T-helper 17 cell (primary cell): Measurements from ENCODE around the gene MYBBP1A. TPM values are rescaled to one million over a fixed set of nuclear protein-coding genes. Genes with fewer than 3 reads are reported as not detected.
A peak's percentile ranks its signal among the peaks of the same experiment; 100 is the strongest.

Source experiments
- ATAC-seq: fragments of 150-1000 bp; cut with Tn5 transposase; 2 replicates; pipeline ENCODE4 v1.10.0; 2021; ENCODE audit warnings: mild to moderate bottlenecking, moderate library complexity
- DNase-seq, 3 donors: peaks; one replicate each; pipeline versions ENCODE4 v3.0.0 to v3.0.0-alpha.2; 2020 to 2021
- H3K9me3 ChIP-seq: one replicate; pipeline ENCODE4 v1.7.0; 2013; ENCODE audit warnings: low read length, mild to moderate bottlenecking; ENCODE audit not compliant: control insufficient read depth, poor library complexity, severe bottlenecking
- H3K27ac Mint-ChIP-seq: one replicate; pipeline ENCODE4 v1.8.0; 2022; ENCODE audit warnings: mild to moderate bottlenecking, moderate library complexity, mixed read lengths
- H3K27me3 Mint-ChIP-seq: one replicate; pipeline ENCODE4 v1.8.0; 2022; ENCODE audit warnings: mixed read lengths
- H3K36me3 Mint-ChIP-seq: one replicate; pipeline ENCODE4 v1.8.0; 2022; ENCODE audit warnings: low read depth, mixed read lengths
- H3K4me1 Mint-ChIP-seq: one replicate; pipeline ENCODE4 v1.8.0; 2022; ENCODE audit warnings: mild to moderate bottlenecking, mixed read lengths
- H3K4me3 Mint-ChIP-seq: one replicate; pipeline ENCODE4 v1.8.0; 2022; ENCODE audit warnings: mild to moderate bottlenecking, moderate library complexity, mixed read lengths
- total RNA-seq, 4 donors: library from RNA in 2 of 4; stranded (reverse) in 2 of 4; gene quantifications; one replicate each; pipeline ENCODE4 v1.2.3 and lab custom pipeline; 2022 to 2026

The MYBBP1A gene
- total RNA-seq, 2 donors from 2014 or later: 63.8 to 64.4 TPM

DNA sequence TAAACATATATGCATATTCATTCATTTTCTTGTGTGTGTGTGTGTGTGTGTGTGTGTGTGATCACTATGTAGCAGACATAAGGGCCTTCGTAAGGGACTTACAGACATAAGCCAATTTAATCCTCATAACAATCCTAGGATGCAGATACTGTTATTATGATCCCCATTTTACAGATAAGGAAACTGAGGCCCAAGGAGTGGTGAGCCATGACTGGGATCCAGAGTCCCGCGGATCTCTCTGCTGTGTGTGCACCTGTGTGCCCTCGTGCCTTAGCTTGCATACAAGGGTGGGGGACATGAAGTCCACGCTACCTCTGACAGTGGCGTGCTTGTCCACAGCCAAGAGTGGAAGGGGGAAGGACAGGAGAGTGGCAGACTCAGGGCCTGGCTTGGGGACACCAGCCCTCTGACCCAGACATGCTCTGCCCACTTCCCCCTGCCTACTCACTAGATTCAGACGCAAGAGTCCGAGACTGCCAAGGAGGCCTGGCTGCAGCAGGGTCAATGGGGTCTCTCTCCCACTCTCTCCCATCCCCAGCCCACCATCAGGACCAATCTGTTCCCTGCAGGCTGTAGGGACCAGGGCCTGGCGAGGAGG, 19.4 kb upstream of the MYBBP1A start:
- no peaks in the 10 kb centered on the region for H3K27me3 Mint-ChIP-seq
- DNase-seq: no peak
- H3K4me1 Mint-ChIP-seq: peaks cover 11% of the 10 kb centered on the region

DNA sequence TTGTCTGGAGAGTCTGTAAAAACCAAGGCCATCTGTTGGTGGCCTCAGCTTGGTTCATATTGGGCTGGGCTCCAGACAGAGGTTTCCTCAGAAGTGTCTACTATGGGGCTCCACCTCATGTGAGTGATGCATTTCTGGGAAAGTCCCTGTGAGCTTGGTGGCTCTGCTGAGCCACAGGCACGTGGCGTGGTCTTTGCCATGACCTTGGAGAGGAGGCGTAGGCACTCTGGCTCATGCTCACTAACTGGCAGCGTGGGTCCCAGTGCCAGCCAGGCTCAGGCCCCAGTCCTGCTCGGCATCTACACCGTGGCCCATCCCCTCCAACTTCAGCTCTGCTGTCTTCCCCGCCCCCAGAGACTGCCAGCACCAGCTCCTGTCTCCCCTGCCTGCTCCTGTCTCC, 18.5 kb upstream of the MYBBP1A start:
- peak overlapping the region; percentile 88 for H3K27ac Mint-ChIP-seq
- H3K36me3 Mint-ChIP-seq: no peaks in the 10 kb centered on the region
- peak; percentile 99 for ATAC-seq
- H3K27me3 Mint-ChIP-seq: no peaks in the 10 kb centered on the region
- no peaks in the 10 kb centered on the region for H3K9me3 ChIP-seq
- H3K4me1 Mint-ChIP-seq: peaks cover 13% of the 10 kb centered on the region
- H3K4me3 Mint-ChIP-seq: no peak overlapping the region
- peak in 2 of 3 donors; percentile 37 to 44 for DNase-seq

More for the DNA sequence above, 19.4 kb upstream of the MYBBP1A start:
- H3K9me3 ChIP-seq: no peaks in the 10 kb centered on the region
- no peak overlapping the region for H3K4me3 Mint-ChIP-seq
- no peak for ATAC-seq
- H3K36me3 Mint-ChIP-seq: no peaks in the 10 kb centered on the region
- peak overlapping the region; percentile 88 for H3K27ac Mint-ChIP-seq

- Mint-ChIP-seq H3K4me1 (peaks cover 13% of the 10 kb centered on the region), H3K36me3 (no peaks in the 10 kb centered on the region), H3K27ac (peak overlapping the region; percentile 88), H3K27me3 (no peaks in the 10 kb centered on the region), H3K4me3 (no peak overlapping the region)
- H3K9me3 ChIP-seq: no peaks in the 10 kb centered on the region
- DNase-seq (no peak), ATAC-seq (no peak)
These were observed 17.9 kb upstream of the MYBBP1A start for GRCh38 chr17:4573115-4573514.

DNA sequence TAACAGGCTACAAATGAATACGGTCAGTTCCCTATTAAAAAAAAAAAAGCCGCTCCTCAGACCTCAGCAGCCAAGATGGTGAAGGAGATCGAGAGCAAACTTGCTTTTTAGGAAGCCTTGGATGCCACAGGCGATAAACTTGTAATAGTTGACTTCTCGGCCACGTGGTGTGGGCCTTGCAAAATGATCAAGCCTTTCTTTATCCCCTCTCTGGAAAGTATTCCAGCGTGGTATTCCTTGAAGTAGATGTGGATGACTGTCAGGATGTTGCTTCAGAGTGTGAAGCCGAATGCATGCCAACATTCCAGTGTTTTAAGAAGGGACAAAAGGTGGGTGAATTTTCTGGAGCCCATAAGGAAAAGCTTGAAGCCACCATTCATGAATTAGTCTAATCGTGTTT, 16.9 kb upstream of the MYBBP1A start:
- H3K27me3 Mint-ChIP-seq: no peaks in the 10 kb centered on the region
- peaks cover 13% of the 10 kb centered on the region for H3K4me1 Mint-ChIP-seq

GRCh38 chr17:4569591-4569990, 14.4 kb upstream of the MYBBP1A start:
- no peak for DNase-seq
- Mint-ChIP-seq H3K4me3 (no peak overlapping the region), H3K27me3 (peaks cover 5% of the 10 kb centered on the region), H3K4me1 (peaks cover 23% of the 10 kb centered on the region), H3K27ac (no peak overlapping the region), H3K36me3 (no peaks in the 10 kb centered on the region)
- no peak for ATAC-seq
- no peaks in the 10 kb centered on the region for H3K9me3 ChIP-seq

More for the DNA sequence above, 16.9 kb upstream of the MYBBP1A start:
- no peak for DNase-seq
- Mint-ChIP-seq H3K4me3 (no peak overlapping the region), H3K36me3 (no peaks in the 10 kb centered on the region), H3K27ac (no peak overlapping the region)
- ATAC-seq: no peak
- no peaks in the 10 kb centered on the region for H3K9me3 ChIP-seq

GRCh38 chr17:4566785-4567184, 11.6 kb upstream of the MYBBP1A start:
- H3K4me3 Mint-ChIP-seq: no peak overlapping the region
- ATAC-seq (peak; percentile 56), DNase-seq (no peak)
- peaks cover 28% of the 10 kb centered on the region for H3K4me1 Mint-ChIP-seq
- H3K9me3 ChIP-seq: no peaks in the 10 kb centered on the region
- peaks cover 5% of the 10 kb centered on the region for H3K27me3 Mint-ChIP-seq
- H3K27ac Mint-ChIP-seq: peak overlapping the region; percentile 65
- H3K36me3 Mint-ChIP-seq: no peaks in the 10 kb centered on the region

DNA sequence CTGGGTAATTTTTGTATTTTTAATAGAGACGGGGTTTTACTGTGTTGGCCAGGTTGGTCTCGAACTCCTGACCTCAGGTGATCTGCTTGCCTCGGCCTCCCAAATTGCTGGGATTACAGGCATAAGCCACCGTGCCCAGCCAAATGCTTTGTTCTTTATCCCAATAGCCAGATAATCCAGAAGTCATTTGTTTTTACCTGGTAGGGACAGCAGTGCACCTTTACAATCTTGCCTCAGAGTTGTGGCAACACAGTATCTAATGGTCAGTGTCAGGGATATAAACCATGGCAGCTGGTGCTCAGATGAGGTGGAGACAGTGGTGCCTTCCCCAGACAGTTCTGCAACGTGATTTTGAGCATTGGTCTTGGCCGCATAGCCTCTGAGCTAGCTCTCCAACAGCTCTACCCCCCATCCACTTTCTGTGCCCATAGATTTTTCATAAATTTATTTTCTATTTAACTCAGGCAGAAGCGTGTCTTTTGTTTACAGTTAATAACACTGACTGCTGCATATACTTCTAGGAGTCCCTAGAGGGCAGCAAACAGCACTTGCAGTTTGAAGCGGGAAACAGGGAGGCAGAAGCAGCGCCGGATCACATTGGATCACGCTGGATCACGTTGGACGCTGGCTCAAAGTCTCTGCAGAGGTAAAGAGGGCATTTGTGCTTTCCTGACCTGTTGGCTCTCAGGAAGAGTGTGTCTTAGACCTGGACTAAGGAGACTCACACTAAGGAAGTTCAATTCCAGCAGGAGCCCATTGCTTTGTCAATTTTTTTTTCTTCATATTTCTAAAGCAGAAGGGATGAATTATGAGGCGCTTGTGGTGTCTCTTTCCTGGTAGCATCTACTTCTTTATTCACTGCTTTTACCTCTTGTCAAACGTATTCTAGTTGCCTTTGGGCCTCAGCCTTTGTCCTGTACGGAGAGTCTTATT, 10.3 kb upstream of the MYBBP1A start:
- DNase-seq (peak in 1 of 3 donors; percentile 35), ATAC-seq (peak; percentile 80)
- H3K4me1 Mint-ChIP-seq: peaks cover 28% of the 10 kb centered on the region
- peaks cover 5% of the 10 kb centered on the region for H3K27me3 Mint-ChIP-seq
- H3K4me3 Mint-ChIP-seq: no peak overlapping the region
- H3K9me3 ChIP-seq: no peaks in the 10 kb centered on the region
- H3K27ac Mint-ChIP-seq: peak overlapping the region; percentile 68
- no peaks in the 10 kb centered on the region for H3K36me3 Mint-ChIP-seq

GRCh38 chr17:4562015-4562969, 7.1 kb upstream of the MYBBP1A start:
- peak overlapping the region; percentile 82 for H3K4me3 Mint-ChIP-seq
- peaks cover 25% of the 10 kb centered on the region for H3K4me1 Mint-ChIP-seq
- ATAC-seq: no peak
- no peak for DNase-seq
- H3K27ac Mint-ChIP-seq: peak overlapping the region; percentile 88
- H3K9me3 ChIP-seq: no peaks in the 10 kb centered on the region
- no peaks in the 10 kb centered on the region for H3K36me3 Mint-ChIP-seq
- H3K27me3 Mint-ChIP-seq: peaks cover 5% of the 10 kb centered on the region

GRCh38 chr17:4560837-4561256, 5.7 kb upstream of the MYBBP1A start:
- ATAC-seq: no peak
- Mint-ChIP-seq H3K4me3 (no peak overlapping the region), H3K4me1 (peaks cover 20% of the 10 kb centered on the region), H3K27ac (no peak overlapping the region), H3K27me3 (no peaks in the 10 kb centered on the region), H3K36me3 (no peaks in the 10 kb centered on the region)
- DNase-seq: no peak
- H3K9me3 ChIP-seq: no peaks in the 10 kb centered on the region

DNA sequence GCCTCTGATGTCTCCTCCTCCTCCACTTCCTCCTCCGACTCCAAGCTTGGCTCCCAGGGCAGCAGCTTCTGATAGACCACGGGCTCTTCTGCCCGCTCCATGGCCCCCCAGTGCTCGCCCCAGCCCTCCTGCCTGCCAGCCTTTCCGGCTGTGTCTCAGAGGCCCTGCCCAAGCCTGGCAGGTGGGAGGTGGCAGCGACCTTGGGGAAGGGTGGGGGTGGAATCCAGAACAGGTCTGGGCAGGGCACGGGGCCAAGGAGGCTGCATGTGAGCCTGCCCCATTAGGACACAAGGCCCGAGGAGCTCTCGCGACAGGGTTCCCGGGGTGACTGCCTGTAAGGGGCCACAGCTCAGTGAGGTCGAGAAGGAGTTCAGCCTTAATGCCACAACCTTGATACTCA, 5.2 kb upstream of the MYBBP1A start, which contains the start of gene GGT6:
TSS of gene GGT6 (minus strand) at position 157 of the 400 bp plus-strand sequence. CDS start at position 101, 56 bp downstream.
- no peak for DNase-seq
- no peak for ATAC-seq
- Mint-ChIP-seq H3K4me1 (peaks cover 19% of the 10 kb centered on the region), H3K36me3 (no peaks in the 10 kb centered on the region), H3K27me3 (no peaks in the 10 kb centered on the region), H3K27ac (peak within 1 kb of the TSS; percentile 88), H3K4me3 (no peak within 1 kb of the TSS)
- H3K9me3 ChIP-seq: no peaks in the 10 kb centered on the region

- Mint-ChIP-seq H3K4me3 (no peak overlapping the region), H3K27me3 (no peaks in the 10 kb centered on the region), H3K27ac (no peak overlapping the region), H3K4me1 (peaks cover 22% of the 10 kb centered on the region), H3K36me3 (no peaks in the 10 kb centered on the region)
- ATAC-seq (no peak), DNase-seq (no peak)
- H3K9me3 ChIP-seq: no peaks in the 10 kb centered on the region
These were observed 4.8 kb upstream of the MYBBP1A start for GRCh38 chr17:4559966-4560365.

- Mint-ChIP-seq H3K27ac (no peak overlapping the region), H3K27me3 (no peaks in the 10 kb centered on the region), H3K36me3 (no peaks in the 10 kb centered on the region), H3K4me1 (peaks cover 25% of the 10 kb centered on the region), H3K4me3 (no peak overlapping the region)
- ATAC-seq (no peak), DNase-seq (no peak)
- no peaks in the 10 kb centered on the region for H3K9me3 ChIP-seq
These were observed 4.1 kb upstream of the MYBBP1A start for GRCh38 chr17:4559139-4559791.
